Ishikawa (cell line): Measurements from ENCODE around the gene RAMP1.

Experiments
- CEBPB ChIP-seq: IDR thresholded peaks from 2 replicates; pipeline ENCODE4 v1.6.1; 2012
- CREB1 ChIP-seq: IDR thresholded peaks from 2 replicates; pipeline ENCODE4 v1.6.1; 2012; ENCODE audit warnings: low read depth
- EGR1 ChIP-seq: IDR thresholded peaks from 2 replicates; pipeline ENCODE4 v1.6.1; 2012
- EP300 ChIP-seq: IDR thresholded peaks from 2 replicates; pipeline ENCODE4 v1.6.1; 2012; ENCODE audit warnings: borderline replicate concordance
- FOXM1 ChIP-seq: IDR thresholded peaks from 2 replicates; pipeline ENCODE4 v1.6.1; 2012; ENCODE audit warnings: low read depth, borderline replicate concordance
- NFIC ChIP-seq: IDR thresholded peaks from 2 replicates; pipeline ENCODE4 v1.6.1; 2012
- RAD21 ChIP-seq: IDR thresholded peaks from 2 replicates; pipeline ENCODE4 v1.6.1; 2012; ENCODE audit warnings: low read depth
- TAF1 ChIP-seq: IDR thresholded peaks from 2 replicates; pipeline ENCODE4 v1.6.1; 2012; ENCODE audit warnings: low read depth, mild to moderate bottlenecking
- TCF12 ChIP-seq: IDR thresholded peaks from 2 replicates; pipeline ENCODE4 v1.6.1; 2012; ENCODE audit warnings: low read depth
- TEAD4 ChIP-seq: IDR thresholded peaks from 2 replicates; pipeline ENCODE4 v1.6.1; 2012
- YY1 ChIP-seq: IDR thresholded peaks from 2 replicates; pipeline ENCODE4 v1.6.1; 2012; ENCODE audit warnings: low read depth
- ZBTB7A ChIP-seq: IDR thresholded peaks from 2 replicates; pipeline ENCODE4 v1.6.1; 2012; ENCODE audit warnings: low read depth
- TF ChIP-seq, protein P1 (sequence below): IDR thresholded peaks from 2 replicates; pipeline ENCODE4 v1.6.1; 2012; ENCODE audit warnings: low read depth, mild to moderate bottlenecking
- TF ChIP-seq, protein P2 (sequence below): IDR thresholded peaks from 2 replicates; pipeline ENCODE4 v1.6.1; 2012
- TF ChIP-seq, protein P3 (sequence below): IDR thresholded peaks from 2 replicates; pipeline ENCODE4 v1.6.1; 2012

The RAMP1 gene

GRCh38 chr2:237904831-237905599 lies 45.6 kb downstream of the RAMP1 start:
- TF ChIP-seq, protein P1, sequence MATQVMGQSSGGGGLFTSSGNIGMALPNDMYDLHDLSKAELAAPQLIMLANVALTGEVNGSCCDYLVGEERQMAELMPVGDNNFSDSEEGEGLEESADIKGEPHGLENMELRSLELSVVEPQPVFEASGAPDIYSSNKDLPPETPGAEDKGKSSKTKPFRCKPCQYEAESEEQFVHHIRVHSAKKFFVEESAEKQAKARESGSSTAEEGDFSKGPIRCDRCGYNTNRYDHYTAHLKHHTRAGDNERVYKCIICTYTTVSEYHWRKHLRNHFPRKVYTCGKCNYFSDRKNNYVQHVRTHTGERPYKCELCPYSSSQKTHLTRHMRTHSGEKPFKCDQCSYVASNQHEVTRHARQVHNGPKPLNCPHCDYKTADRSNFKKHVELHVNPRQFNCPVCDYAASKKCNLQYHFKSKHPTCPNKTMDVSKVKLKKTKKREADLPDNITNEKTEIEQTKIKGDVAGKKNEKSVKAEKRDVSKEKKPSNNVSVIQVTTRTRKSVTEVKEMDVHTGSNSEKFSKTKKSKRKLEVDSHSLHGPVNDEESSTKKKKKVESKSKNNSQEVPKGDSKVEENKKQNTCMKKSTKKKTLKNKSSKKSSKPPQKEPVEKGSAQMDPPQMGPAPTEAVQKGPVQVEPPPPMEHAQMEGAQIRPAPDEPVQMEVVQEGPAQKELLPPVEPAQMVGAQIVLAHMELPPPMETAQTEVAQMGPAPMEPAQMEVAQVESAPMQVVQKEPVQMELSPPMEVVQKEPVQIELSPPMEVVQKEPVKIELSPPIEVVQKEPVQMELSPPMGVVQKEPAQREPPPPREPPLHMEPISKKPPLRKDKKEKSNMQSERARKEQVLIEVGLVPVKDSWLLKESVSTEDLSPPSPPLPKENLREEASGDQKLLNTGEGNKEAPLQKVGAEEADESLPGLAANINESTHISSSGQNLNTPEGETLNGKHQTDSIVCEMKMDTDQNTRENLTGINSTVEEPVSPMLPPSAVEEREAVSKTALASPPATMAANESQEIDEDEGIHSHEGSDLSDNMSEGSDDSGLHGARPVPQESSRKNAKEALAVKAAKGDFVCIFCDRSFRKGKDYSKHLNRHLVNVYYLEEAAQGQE: no peak
- no peak for TF ChIP-seq RAD21
- TF ChIP-seq NFIC: no peak
- no peak for TF ChIP-seq YY1
- no peak for TF ChIP-seq TAF1
- no peak for TF ChIP-seq EGR1
- no peak for TF ChIP-seq TEAD4
- TF ChIP-seq, protein P2, sequence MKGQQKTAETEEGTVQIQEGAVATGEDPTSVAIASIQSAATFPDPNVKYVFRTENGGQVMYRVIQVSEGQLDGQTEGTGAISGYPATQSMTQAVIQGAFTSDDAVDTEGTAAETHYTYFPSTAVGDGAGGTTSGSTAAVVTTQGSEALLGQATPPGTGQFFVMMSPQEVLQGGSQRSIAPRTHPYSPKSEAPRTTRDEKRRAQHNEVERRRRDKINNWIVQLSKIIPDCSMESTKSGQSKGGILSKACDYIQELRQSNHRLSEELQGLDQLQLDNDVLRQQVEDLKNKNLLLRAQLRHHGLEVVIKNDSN: no peak
- TF ChIP-seq FOXM1: no peak
- TF ChIP-seq, protein P3, sequence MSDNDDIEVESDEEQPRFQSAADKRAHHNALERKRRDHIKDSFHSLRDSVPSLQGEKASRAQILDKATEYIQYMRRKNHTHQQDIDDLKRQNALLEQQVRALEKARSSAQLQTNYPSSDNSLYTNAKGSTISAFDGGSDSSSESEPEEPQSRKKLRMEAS: no peak
- no peak for TF ChIP-seq CREB1
- no peak for TF ChIP-seq CEBPB
- TF ChIP-seq TCF12: no peak
- no peak for TF ChIP-seq ZBTB7A
- no peak for TF ChIP-seq EP300

DNA sequence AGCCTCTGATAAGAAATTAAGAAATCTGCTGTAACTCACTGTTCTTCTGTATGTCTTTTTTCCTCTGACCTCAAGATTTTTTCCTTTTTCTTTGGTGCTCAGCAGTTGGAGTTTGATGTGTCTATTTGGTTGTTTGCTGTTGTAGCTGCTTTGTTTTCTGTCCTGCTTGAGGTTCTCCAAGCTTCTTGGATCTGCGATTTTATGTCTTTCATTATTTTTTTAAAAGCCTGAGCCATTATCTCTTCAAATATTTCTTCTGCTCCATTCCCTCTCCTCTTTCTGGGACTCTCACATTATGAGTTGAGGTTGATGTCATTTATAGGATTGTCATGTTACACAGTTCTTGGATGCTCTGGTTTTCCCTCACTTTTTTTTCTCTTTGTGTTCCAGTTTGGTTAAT lies 47.7 kb downstream of the RAMP1 start:
- TF ChIP-seq FOXM1: no peak
- TF ChIP-seq, protein P1: no peak
- no peak for TF ChIP-seq EGR1
- TF ChIP-seq ZBTB7A: no peak
- no peak for TF ChIP-seq RAD21
- no peak for TF ChIP-seq TCF12
- no peak for TF ChIP-seq TAF1
- TF ChIP-seq YY1: no peak
- TF ChIP-seq, protein P3: no peak
- TF ChIP-seq NFIC: no peak
- no peak for TF ChIP-seq EP300
- no peak for TF ChIP-seq TEAD4
- TF ChIP-seq CEBPB: no peak
- TF ChIP-seq, protein P2: no peak
- TF ChIP-seq CREB1: no peak

- TF ChIP-seq TEAD4: no peak
- no peak for TF ChIP-seq RAD21
- TF ChIP-seq YY1: no peak
- TF ChIP-seq CREB1: no peak
- no peak for TF ChIP-seq ZBTB7A
- no peak for TF ChIP-seq TAF1
- TF ChIP-seq, protein P1: no peak
- TF ChIP-seq CEBPB: no peak
- no peak for TF ChIP-seq EP300
These were observed 49.8 kb downstream of the RAMP1 start for GRCh38 chr2:237909075-237909695.
